ENCODE data around the gene PTPN1. TPM values are rescaled to one million over a fixed set of nuclear protein-coding genes. Genes with fewer than 3 reads are reported as not detected.

Gene PTPN1
- total and polyA plus RNA-seq, 12 donors, result 15.5 to 45.3 (median 29.4) TPM

DNA sequence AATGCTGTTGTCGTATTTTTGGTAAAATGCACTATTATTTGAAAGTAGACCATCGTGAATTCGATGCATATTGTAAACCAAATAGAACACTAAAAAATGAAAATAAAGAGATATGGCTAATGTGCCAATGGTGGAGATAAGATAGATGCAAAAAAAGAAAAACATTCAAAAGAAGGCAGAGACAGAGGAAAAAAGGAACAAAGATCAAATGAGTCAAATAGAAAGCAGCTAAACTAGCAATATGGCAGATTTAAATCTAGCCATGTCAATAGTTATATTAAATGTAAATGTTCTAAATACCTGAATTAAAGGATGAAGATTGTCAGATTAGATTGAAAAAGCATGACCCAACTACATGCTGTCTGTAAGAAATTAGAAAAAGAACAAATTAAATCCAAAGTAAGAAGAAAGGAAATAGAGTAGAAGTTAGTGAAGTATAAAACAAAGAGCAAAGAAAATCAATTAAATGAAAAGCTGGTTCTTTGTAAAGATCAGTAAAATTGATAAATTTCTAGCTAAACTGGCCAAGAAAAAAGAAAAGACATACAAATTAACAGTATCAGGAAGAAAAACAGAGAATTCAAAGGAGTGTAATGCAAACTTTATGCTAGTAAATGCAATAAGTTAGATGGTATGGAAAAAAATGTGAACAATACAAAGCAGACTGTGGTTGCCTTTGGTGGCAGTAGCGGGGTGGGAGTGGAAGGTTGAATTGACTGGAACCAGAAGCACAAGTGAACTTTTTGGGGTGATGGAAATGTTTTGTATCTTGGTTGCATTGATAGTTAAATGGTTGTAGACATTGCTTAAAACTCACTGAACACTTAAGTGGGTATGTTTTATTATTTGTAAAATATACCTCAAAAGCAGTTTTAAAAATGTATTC lies 44.8 kb downstream of the PTPN1 start:
- intact Hi-C loops (cut with DNase I), result loop anchor here in 1 of 10 donors (5.0 kb wide), 1 partner anchor 38 kb away; no protein-coding TSS in a partner anchor

DNA sequence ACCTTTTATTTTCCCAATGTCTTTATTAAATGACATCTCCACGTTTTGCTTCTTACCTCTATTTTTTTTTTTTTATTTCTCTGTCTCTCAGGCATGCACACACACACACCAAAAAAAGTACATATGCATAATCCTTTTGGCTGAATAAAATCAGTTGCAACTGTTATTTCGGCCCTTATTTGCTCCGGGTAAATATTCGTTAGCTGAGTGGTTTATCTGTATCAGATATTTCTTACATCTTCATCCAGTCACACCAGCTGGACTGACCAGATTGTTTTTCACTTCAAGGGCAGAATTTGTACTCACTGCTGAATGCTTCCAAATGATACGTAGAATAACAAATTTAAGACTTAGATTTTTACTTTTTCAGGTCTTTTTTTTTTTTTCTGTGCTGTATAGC lies 45.5 kb downstream of the PTPN1 start:
- no peak for ATAC-seq
- Histone ChIP-seq H3K27ac (no peak overlapping the region), H3K27me3 (no peaks in the 10 kb centered on the region), H3K4me1 (peaks cover 0 to 46% (median 20%) of the 10 kb centered on the region in 9 donors), H3K9me3 (peaks cover 0 to 5% (median 0%) of the 10 kb centered on the region in 11 donors), H3K4me3 (no peak overlapping the region), H3K36me3 (peaks cover 0 to 3% (median 0%) of the 10 kb centered on the region in 9 donors)
- intact Hi-C loops (cut with DNase I), result no loop called here
- WGBS, 2 donors, result 63 to 65% methylated on average over 5 of the region's 5 CpGs
- no peak for DNase-seq
- TF ChIP-seq CTCF (IDR thresholded peaks at IDR 0.05), result no peak

More for the DNA sequence above, 44.8 kb downstream of the PTPN1 start:
- Histone ChIP-seq H3K27me3 (no peaks in the 10 kb centered on the region), H3K9me3 (peaks cover 0 to 5% (median 0%) of the 10 kb centered on the region in 11 donors), H3K4me1 (peaks cover 0 to 46% (median 20%) of the 10 kb centered on the region in 9 donors), H3K4me3 (no peak overlapping the region), H3K36me3 (peaks cover 0 to 9% (median 0%) of the 10 kb centered on the region in 9 donors), H3K27ac (no peak overlapping the region)
- TF ChIP-seq CTCF (IDR thresholded peaks at IDR 0.05), result no peak
- DNase-seq, result no peak
- no peak for ATAC-seq
- WGBS, 2 donors, result 98 to 99% methylated on average over 4 of the region's 4 CpGs

GRCh38 chr20:50557549-50558134 lies 47.5 kb downstream of the PTPN1 start:
- Histone ChIP-seq H3K4me1 (peaks cover 0 to 51% (median 34%) of the 10 kb centered on the region in 9 donors), H3K36me3 (peaks cover 0 to 21% (median 0%) of the 10 kb centered on the region in 9 donors), H3K27me3 (no peaks in the 10 kb centered on the region), H3K4me3 (no peak overlapping the region), H3K9me3 (peaks cover 0 to 5% (median 0%) of the 10 kb centered on the region in 11 donors), H3K27ac (no peak overlapping the region)
- WGBS, 2 donors, result 97 to 98% methylated on average over 11 of the region's 11 CpGs
- no peak for ATAC-seq
- DNase-seq, result no peak
- intact Hi-C loops (cut with DNase I), result no loop called here
- TF ChIP-seq CTCF (IDR thresholded peaks at IDR 0.05), result no peak

- 70% methylated on average over 4 of the region's 4 CpGs for WGBS, 2 donors
- Histone ChIP-seq H3K9me3 (peaks cover 0 to 5% (median 0%) of the 10 kb centered on the region in 11 donors), H3K27me3 (no peaks in the 10 kb centered on the region), H3K36me3 (peaks cover 0 to 30% (median 0%) of the 10 kb centered on the region in 9 donors), H3K4me3 (no peak overlapping the region), H3K27ac (no peak overlapping the region), H3K4me1 (peaks cover 0 to 58% (median 39%) of the 10 kb centered on the region in 9 donors)
- DNase-seq (no peak), ATAC-seq (peak in 2 of 8 donors; percentile 52 to 69)
- TF ChIP-seq CTCF (IDR thresholded peaks at IDR 0.05), result no peak
- intact Hi-C loops (cut with DNase I), result no loop called here
Measured at GRCh38 chr20:50558483-50558925, 48.3 kb downstream of the PTPN1 start.
